Right lobe of liver (tissue), 6 donors: ENCODE results near the gene ACP1. TPM values are rescaled to one million over a fixed set of nuclear protein-coding genes. Genes with fewer than 3 reads are reported as not detected.

ENCODE experiments used
- ATAC-seq, 4 donors: fragments of 200-7000 bp; cut with Tn5 transposase; one replicate each; pipeline ENCODE4 v1.9.1; 2020; ENCODE audit warnings: mild to moderate bottlenecking in 4 of 4, moderate library complexity in 4 of 4
- DNase-seq, 3 donors: peaks; one replicate each; pipeline ENCODE4 v3.0.0-alpha.2; 2020
- H3K27ac ChIP-seq, 3 donors: fragments of 200-600 bp; one replicate each; pipeline ENCODE4 v1.8.0; 2022
- H3K27me3 ChIP-seq, 2 donors: fragments of 200-600 bp; one replicate each; pipeline ENCODE4 v1.8.0; 2022
- H3K36me3 ChIP-seq, 4 donors: fragments of 200-600 bp; sonication (generic) in 1 of 4; one replicate each; pipeline versions ENCODE4 v1.5.1 to v1.8.0; 2017 to 2022; ENCODE audit warnings: control low read depth in 1 of 4
- H3K4me1 ChIP-seq, 4 donors: fragments of 200-600 bp; sonication (generic) in 1 of 4; one replicate each; pipeline versions ENCODE4 v1.5.1 to v1.8.0; 2017 to 2022; ENCODE audit warnings: control low read depth in 1 of 4
- H3K4me3 ChIP-seq, 3 donors: fragments of 200-600 bp; one replicate each; pipeline ENCODE4 v1.8.0; 2022
- H3K9me3 ChIP-seq, 4 donors: fragments of 200-600 bp; sonication (generic) in 1 of 4; one replicate each; pipeline versions ENCODE4 v1.5.1 to v1.8.0; 2017 to 2022; ENCODE audit warnings: control low read depth in 1 of 4
- POLR2A ChIP-seq: fragments of 450-650 bp; IDR thresholded peaks from one replicate; pipeline ENCODE4 v1.6.1; 2017; ENCODE audit warnings: antibody characterized with exemption, mild to moderate bottlenecking
- WGBS: methylation state at CpG from one replicate; pipeline ENCODE4 v1.1.6; 2018; ENCODE audit warnings: low coverage, low lambda C conversion rate; ENCODE audit not compliant: insufficient coverage; ENCODE audit errors: missing lambda C conversion rate; 5-methylcytosine and 5-hydroxymethylcytosine counted together
- intact Hi-C, 2 donors: fragments of 100-400 bp; cut with DNase I; formaldehyde crosslinking; loops; one replicate each; pipeline versions ENCODE4 v1.11.2 to v1.14.1; 2022
- total RNA-seq, 6 experiments: library from RNA; depleted of rRNA in 2 of 6; stranded (reverse); fragments of >200 nt in 2 of 6; fragmentation: NEBNext Ultra II Directional in 3 of 6; extraction: Animal tissue kit (Norgen Biotek cat#: 25700) in 3 of 6; gene quantifications; one replicate each; pipeline versions ENCODE4 v1.1.0 to v1.2.4, GENCODE V29; 2016 to 2023
- TF ChIP-seq, protein P1 (sequence below), 4 donors: fragments of 200-600 bp in 3 of 4; fragments of 450-650 bp in 1 of 4; IDR thresholded peaks; one replicate each; pipeline versions ENCODE4 v1.5.1 to v1.8.0; 2016 to 2022; ENCODE audit warnings: antibody characterized with exemption in 4 of 4, mild to moderate bottlenecking in 2 of 4
- donor health status: DM: no; HTN: yes; CAD: no.
- donor health status: DM: no; HTN: no; CAD: no.
- donor health status: DM: no; HTN: no; CAD: no.
- donor health status: DM: no; HTN: yes; CAD: no.
- donor health status: DM: no; HTN: yes; CAD: no.

The ACP1 gene
- total RNA-seq, 6 experiments from 2014 or later = 52.1 to 72.1 (median 60.3) TPM

DNA sequence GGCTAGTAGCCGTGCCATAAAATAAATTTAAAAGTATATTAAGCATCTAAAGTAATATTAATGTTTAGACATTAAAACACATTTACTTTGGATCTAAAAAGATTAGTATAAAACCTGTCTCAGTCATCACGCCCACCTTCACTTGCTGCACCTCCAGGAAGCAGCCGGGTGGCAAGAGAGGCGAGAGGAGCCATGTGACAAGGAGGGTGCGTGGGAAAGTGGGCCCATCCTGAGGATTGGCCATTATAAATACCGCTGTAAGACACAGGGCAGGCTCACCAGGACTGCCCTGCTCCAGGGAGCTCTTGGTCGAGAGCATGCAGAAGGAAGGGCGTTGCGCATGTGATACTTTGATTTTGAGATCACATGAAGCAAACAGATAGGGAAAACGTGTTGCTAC, 57.6 kb downstream of the ACP1 start:
- WGBS = 49% methylated on average over 8 of the region's 10 CpGs

DNA sequence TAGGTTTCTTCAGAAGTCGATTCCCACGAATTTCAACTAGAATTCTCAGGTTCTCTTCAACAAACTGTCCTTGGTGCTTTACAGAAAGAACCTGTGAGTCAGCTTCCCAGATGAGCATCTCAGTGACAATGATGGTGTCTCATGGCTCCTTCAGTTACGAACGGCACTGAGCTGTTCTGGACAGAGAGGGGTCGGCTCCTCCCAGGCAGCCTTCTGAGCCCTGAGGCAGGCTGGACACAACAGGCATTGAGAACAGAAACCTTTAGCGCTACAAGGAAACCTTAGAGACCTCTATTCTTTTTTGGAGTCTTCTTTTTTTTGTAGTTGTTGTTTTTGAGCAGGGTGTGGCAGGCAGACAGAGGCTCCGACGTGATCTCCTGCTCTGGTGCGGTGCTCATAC, 58.3 kb downstream of the ACP1 start:
- H3K27ac ChIP-seq = no peak overlapping the region
- TF ChIP-seq POLR2A = no peak
- no peaks in the 10 kb centered on the region for H3K36me3 ChIP-seq
- H3K27me3 ChIP-seq = no peaks in the 10 kb centered on the region
- intact Hi-C loops = no loop called here
- no peaks in the 10 kb centered on the region for H3K4me1 ChIP-seq
- H3K4me3 ChIP-seq = no peak overlapping the region
- no peak for DNase-seq
- no peak for ATAC-seq
- peaks cover 0 to 6% (median 0%) of the 10 kb centered on the region in 4 donors for H3K9me3 ChIP-seq
- 57% methylated on average over 6 of the region's 9 CpGs for WGBS

More for the DNA sequence above, 57.6 kb downstream of the ACP1 start:
- no peak for ATAC-seq
- Histone ChIP-seq H3K27ac (no peak overlapping the region), H3K36me3 (no peaks in the 10 kb centered on the region), H3K4me3 (no peak overlapping the region), H3K9me3 (peaks cover 0 to 5% (median 0%) of the 10 kb centered on the region in 4 donors), H3K27me3 (no peaks in the 10 kb centered on the region), H3K4me1 (no peaks in the 10 kb centered on the region)
- DNase-seq = no peak
- TF ChIP-seq, protein P1, sequence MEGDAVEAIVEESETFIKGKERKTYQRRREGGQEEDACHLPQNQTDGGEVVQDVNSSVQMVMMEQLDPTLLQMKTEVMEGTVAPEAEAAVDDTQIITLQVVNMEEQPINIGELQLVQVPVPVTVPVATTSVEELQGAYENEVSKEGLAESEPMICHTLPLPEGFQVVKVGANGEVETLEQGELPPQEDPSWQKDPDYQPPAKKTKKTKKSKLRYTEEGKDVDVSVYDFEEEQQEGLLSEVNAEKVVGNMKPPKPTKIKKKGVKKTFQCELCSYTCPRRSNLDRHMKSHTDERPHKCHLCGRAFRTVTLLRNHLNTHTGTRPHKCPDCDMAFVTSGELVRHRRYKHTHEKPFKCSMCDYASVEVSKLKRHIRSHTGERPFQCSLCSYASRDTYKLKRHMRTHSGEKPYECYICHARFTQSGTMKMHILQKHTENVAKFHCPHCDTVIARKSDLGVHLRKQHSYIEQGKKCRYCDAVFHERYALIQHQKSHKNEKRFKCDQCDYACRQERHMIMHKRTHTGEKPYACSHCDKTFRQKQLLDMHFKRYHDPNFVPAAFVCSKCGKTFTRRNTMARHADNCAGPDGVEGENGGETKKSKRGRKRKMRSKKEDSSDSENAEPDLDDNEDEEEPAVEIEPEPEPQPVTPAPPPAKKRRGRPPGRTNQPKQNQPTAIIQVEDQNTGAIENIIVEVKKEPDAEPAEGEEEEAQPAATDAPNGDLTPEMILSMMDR (IDR thresholded peaks at IDR 0.05) = no peak
- TF ChIP-seq POLR2A = no peak
- intact Hi-C loops = no loop called here

Other genes with a start within 250 kb of the ACP1 start
- gene FAM110C, start 218.4 kb upstream of the ACP1 start, total RNA-seq = 10 to 100 TPM in 2 of 6 experiments, 1 to 10 TPM in 4; 5.6 to 17.8 (median 8.8) TPM
- gene SH3YL1, start 915 bp upstream of the ACP1 start, total RNA-seq = 10 to 100 TPM in 2 of 6 experiments, 1 to 10 TPM in 4; 5.9 to 23.0 (median 8.7) TPM
- gene ALKAL2, start 23.1 kb downstream of the ACP1 start, total RNA-seq = 1 to 10 TPM in 4 of 6 experiments, under 1 TPM in 2; 0.49 to 2.9 (median 1.0) TPM